Trophoblast cell (in vitro differentiated cells and primary cell): ENCODE measurements around the gene NTF4.
"Not testable (repeated sequence)": the region's sequence is repeated elsewhere in the genome, so short reads cannot be mapped to it uniquely, and the experiment has no call there.

Experiments used
- DNase-seq, 2 donors: peaks; one replicate each; pipeline ENCODE4 v3.0.0-alpha.2; 2016
- H2AFZ ChIP-seq: 2 replicates; pipeline ENCODE4 v1.6.1; 2013; ENCODE audit warnings: low read length, moderate library complexity, mild to moderate bottlenecking; ENCODE audit not compliant: insufficient read depth, poor library complexity
- H2AK5ac ChIP-seq: 2 replicates; pipeline ENCODE4 v1.6.1; 2013; ENCODE audit warnings: mild to moderate bottlenecking, low read length
- H2BK120ac ChIP-seq: 2 replicates; pipeline ENCODE4 v1.6.1; 2013; ENCODE audit warnings: low read length, mild to moderate bottlenecking, moderate library complexity; ENCODE audit not compliant: insufficient read depth, poor library complexity
- H2BK12ac ChIP-seq: 2 replicates; pipeline ENCODE4 v1.6.1; 2013; ENCODE audit warnings: mild to moderate bottlenecking, low read length, moderate library complexity
- H2BK5ac ChIP-seq: 2 replicates; pipeline ENCODE4 v1.6.1; 2013; ENCODE audit warnings: low read length, low read depth, moderate library complexity, mild to moderate bottlenecking; ENCODE audit not compliant: poor library complexity
- H3K14ac ChIP-seq: 2 replicates; pipeline ENCODE4 v1.6.1; 2013; ENCODE audit warnings: mild to moderate bottlenecking, low read length
- H3K18ac ChIP-seq: 2 replicates; pipeline ENCODE4 v1.6.1; 2013; ENCODE audit warnings: mild to moderate bottlenecking, low read length
- H3K23ac ChIP-seq: 2 replicates; pipeline ENCODE4 v1.6.1; 2013; ENCODE audit warnings: low read length
- H3K27ac ChIP-seq: 2 replicates; pipeline ENCODE4 v1.5.1; 2013; ENCODE audit warnings: low read depth, mild to moderate bottlenecking, inconsistent platforms, low read length, moderate library complexity
- H3K27me3 ChIP-seq: 2 replicates; pipeline ENCODE4 v1.6.1; 2013; ENCODE audit warnings: inconsistent platforms, mild to moderate bottlenecking, low read length, moderate library complexity; ENCODE audit not compliant: insufficient read depth
- H3K36me3 ChIP-seq, 2 experiments: 1 replicate in 1 of 2; 2 replicates in 1 of 2; pipeline ENCODE4 v1.6.1; 2013; ENCODE audit warnings: low read length in 2 of 2, mild to moderate bottlenecking in 2 of 2, moderate library complexity in 1 of 2; ENCODE audit not compliant: insufficient read depth in 2 of 2, control insufficient read depth in 1 of 2
- H3K4ac ChIP-seq: 2 replicates; pipeline ENCODE4 v1.6.1; 2013; ENCODE audit warnings: low read depth, mild to moderate bottlenecking, low read length, moderate library complexity
- H3K4me1 ChIP-seq, 2 experiments: 1 replicate in 1 of 2; 2 replicates in 1 of 2; pipeline ENCODE4 v1.6.1; 2013; ENCODE audit warnings: low read length in 2 of 2, mild to moderate bottlenecking in 2 of 2, moderate library complexity in 1 of 2; ENCODE audit not compliant: insufficient read depth in 2 of 2, control insufficient read depth in 1 of 2
- H3K4me2 ChIP-seq: 2 replicates; pipeline ENCODE4 v1.6.1; 2013; ENCODE audit warnings: inconsistent platforms, mild to moderate bottlenecking, low read length, moderate library complexity
- H3K4me3 ChIP-seq: 2 replicates; pipeline ENCODE4 v1.5.1; 2013; ENCODE audit warnings: mild to moderate bottlenecking, low read depth, low read length, inconsistent platforms
- H3K79me1 ChIP-seq: one replicate; pipeline ENCODE4 v1.6.1; 2013; ENCODE audit warnings: low read length
- H3K79me2 ChIP-seq: 2 replicates; pipeline ENCODE4 v1.6.1; 2013; ENCODE audit warnings: low read length, mild to moderate bottlenecking; ENCODE audit not compliant: control insufficient read depth, insufficient read depth, poor library complexity
- H3K9ac ChIP-seq: 2 replicates; pipeline ENCODE4 v1.6.1; 2013; ENCODE audit warnings: mild to moderate bottlenecking, low read length
- H3K9me3 ChIP-seq: 2 replicates; pipeline ENCODE4 v1.6.1; 2013; ENCODE audit warnings: low read depth, mild to moderate bottlenecking, control low read depth, inconsistent platforms, low read length; ENCODE audit not compliant: insufficient read depth
- H4K12ac ChIP-seq: 2 replicates; pipeline ENCODE4 v1.6.1; 2013; ENCODE audit warnings: low read depth, mild to moderate bottlenecking, low read length, moderate library complexity
- H4K8ac ChIP-seq: 2 replicates; pipeline ENCODE4 v1.6.1; 2013; ENCODE audit warnings: low read depth, mild to moderate bottlenecking, low read length, moderate library complexity
- H4K91ac ChIP-seq: one replicate; pipeline ENCODE4 v1.6.1; 2013; ENCODE audit warnings: low read depth, mild to moderate bottlenecking, low read length, moderate library complexity
- WGBS: extraction: QIAGEN DNeasy Blood & Tissue Kit; methylation state at CpG from one replicate; pipeline ENCODE4 v1.1.7; 2013; ENCODE audit warnings: missing lambda C conversion rate; ENCODE audit not compliant: insufficient read length, insufficient coverage; ENCODE audit errors: extremely low coverage; 5-methylcytosine and 5-hydroxymethylcytosine counted together

NTF4 gene

GRCh38 chr19:49042177-49042576, 22.4 kb downstream of the NTF4 start:
- Histone ChIP-seq H2BK120ac (no peak overlapping the region), H3K36me3 (no peaks in the 10 kb centered on the region), H3K4me2 (no peak overlapping the region), H3K9me3 (no peaks in the 10 kb centered on the region), H2BK5ac (no peak overlapping the region), H4K91ac (no peak overlapping the region), H3K9ac (no peak overlapping the region), H2BK12ac (no peak overlapping the region), H2AK5ac (no peak overlapping the region), H3K14ac (no peak overlapping the region), H3K18ac (no peak overlapping the region), H3K79me2 (no peaks in the 10 kb centered on the region), H2AFZ (no peak overlapping the region), H4K8ac (no peak overlapping the region), H4K12ac (no peak overlapping the region), H3K79me1 (no peaks in the 10 kb centered on the region), H3K27ac (no peak overlapping the region), H3K4ac (no peak overlapping the region), H3K27me3 (no peaks in the 10 kb centered on the region), H3K4me3 (no peak overlapping the region), H3K23ac (no peak overlapping the region), H3K4me1 (no peaks in the 10 kb centered on the region)
- DNase-seq, result no peak
- no CpG with 5 or more reads among the region's 17 CpGs for WGBS

- H3K23ac ChIP-seq, H4K12ac ChIP-seq, H3K9ac ChIP-seq, H3K27me3 ChIP-seq, H3K4ac ChIP-seq, H3K27ac ChIP-seq, H3K36me3 ChIP-seq, H3K18ac ChIP-seq, H3K79me1 ChIP-seq, H2BK5ac ChIP-seq, H4K8ac ChIP-seq, H2BK12ac ChIP-seq, H2AK5ac ChIP-seq, H2AFZ ChIP-seq, H3K4me1 ChIP-seq, H4K91ac ChIP-seq, H3K14ac ChIP-seq, H3K4me3 ChIP-seq, H3K4me2 ChIP-seq, DNase-seq, H3K9me3 ChIP-seq, H3K79me2 ChIP-seq, H2BK120ac ChIP-seq: not testable (repeated sequence)
- no CpG with 5 or more reads among the region's 9 CpGs for WGBS
Observed at GRCh38 chr19:49039736-49040135, 24.9 kb downstream of the NTF4 start.

- not testable (repeated sequence) for H3K9ac ChIP-seq, H2BK5ac ChIP-seq, H4K8ac ChIP-seq, H2BK12ac ChIP-seq, H3K79me1 ChIP-seq, H3K27me3 ChIP-seq, H3K36me3 ChIP-seq, H3K4me3 ChIP-seq, H3K4ac ChIP-seq, H3K23ac ChIP-seq, H3K4me2 ChIP-seq, H3K9me3 ChIP-seq, H4K12ac ChIP-seq, H3K4me1 ChIP-seq, H2AFZ ChIP-seq, H2AK5ac ChIP-seq, H3K18ac ChIP-seq, H3K27ac ChIP-seq, DNase-seq, H3K14ac ChIP-seq, H3K79me2 ChIP-seq
- no CpG with 5 or more reads among the region's 26 CpGs for WGBS
- Histone ChIP-seq H4K91ac (peak overlapping the region; percentile 1), H2BK120ac (peak overlapping the region; percentile 22)
Observed at GRCh38 chr19:49038557-49039276, 25.9 kb downstream of the NTF4 start.

- H3K14ac ChIP-seq, DNase-seq, H3K4me2 ChIP-seq, H4K8ac ChIP-seq, H2AFZ ChIP-seq, H3K79me1 ChIP-seq, H4K12ac ChIP-seq, H3K27ac ChIP-seq, H4K91ac ChIP-seq, H2BK120ac ChIP-seq, H3K23ac ChIP-seq, H3K36me3 ChIP-seq, H3K18ac ChIP-seq, H2AK5ac ChIP-seq, H3K27me3 ChIP-seq, H3K79me2 ChIP-seq, H2BK5ac ChIP-seq, H3K4me1 ChIP-seq, H2BK12ac ChIP-seq, H3K9ac ChIP-seq, H3K4me3 ChIP-seq, H3K9me3 ChIP-seq, H3K4ac ChIP-seq: not testable (repeated sequence)
- no CpG with 5 or more reads among the region's 8 CpGs for whole genome bisulfite sequencing
Observed at GRCh38 chr19:49038111-49038510, 26.5 kb downstream of the NTF4 start.
